Mucosa of descending colon (tissue), 3 donors: ENCODE data around the gene NELL2. TPM values are rescaled to one million over a fixed set of nuclear protein-coding genes. Genes with fewer than 3 reads are reported as not detected.

Experiments
- ATAC-seq: fragments of 200-7000 bp; cut with Tn5 transposase; one replicate; pipeline ENCODE4 v1.9.1; 2020; ENCODE audit warnings: mild to moderate bottlenecking, moderate library complexity
- DNase-seq, 3 donors: peaks; one replicate each; pipeline ENCODE4 v3.0.0-alpha.2; 2020
- H3K36me3 ChIP-seq: fragments of 200-600 bp; one replicate; pipeline ENCODE4 v1.8.0; 2021; ENCODE audit warnings: low read depth, mild to moderate bottlenecking
- H3K4me1 ChIP-seq: fragments of 200-600 bp; one replicate; pipeline ENCODE4 v1.8.0; 2021; ENCODE audit warnings: low read depth, mild to moderate bottlenecking
- H3K4me3 ChIP-seq: fragments of 200-600 bp; one replicate; pipeline ENCODE4 v1.8.0; 2021; ENCODE audit warnings: mild to moderate bottlenecking
- H3K9me3 ChIP-seq: fragments of 200-600 bp; one replicate; pipeline ENCODE4 v1.8.0; 2021; ENCODE audit warnings: mild to moderate bottlenecking
- CTCF ChIP-seq: fragments of 200-600 bp; IDR thresholded peaks from one replicate; pipeline ENCODE4 v1.8.0; 2022; ENCODE audit warnings: antibody characterized with exemption, mild to moderate bottlenecking
- intact Hi-C, 2 donors: fragments of 100-400 bp; cut with DNase I in 1 of 2; cut with micrococcal nuclease in 1 of 2; formaldehyde crosslinking; loops; one replicate each; pipeline versions ENCODE4 v1.11.0 to v1.11.1; 2022; cut with DNase I, micrococcal nuclease
- total RNA-seq, 3 donors: library from RNA; stranded (reverse); fragmentation: NEBNext Ultra II Directional in 2 of 3; extraction: Animal tissue kit (Norgen Biotek cat#: 25700) in 2 of 3; gene quantifications; one replicate each; pipeline versions ENCODE4 v1.2.1 to v1.2.4, GENCODE V29; 2021 to 2023
- donor health status: DM: no; HTN: no; CAD: no; lungs with moderate emphysema.
- donor health status: DM: no; HTN: no; CAD: no.
- donor health status: DM: no; HTN: yes; CAD: no.

NELL2 gene
- total RNA-seq, 3 donors from 2014 or later = 2.4 to 7.4 (median 5.8) TPM

GRCh38 chr12:44875417-44875953 is 630 bp downstream of the NELL2 start:
- Histone ChIP-seq H3K9me3 (no peaks in the 10 kb centered on the region), H3K4me1 (peaks cover 18% of the 10 kb centered on the region), H3K36me3 (no peaks in the 10 kb centered on the region), H3K4me3 (no peak overlapping the region)
- intact Hi-C loops = no loop called here
- TF ChIP-seq CTCF = no peak
- ATAC-seq (no peak), DNase-seq (no peak)

GRCh38 chr12:44874981-44875416 is 1.1 kb downstream of the NELL2 start:
- intact Hi-C loops = no loop called here
- no peak for TF ChIP-seq CTCF
- Histone ChIP-seq H3K4me1 (peaks cover 18% of the 10 kb centered on the region), H3K36me3 (no peaks in the 10 kb centered on the region), H3K9me3 (no peaks in the 10 kb centered on the region), H3K4me3 (no peak overlapping the region)
- DNase-seq (peak in 1 of 3 donors; percentile 7), ATAC-seq (peak; percentile 14)

GRCh38 chr12:44873898-44874297 is 2.2 kb downstream of the NELL2 start:
- Histone ChIP-seq H3K4me3 (no peak overlapping the region), H3K9me3 (no peaks in the 10 kb centered on the region), H3K4me1 (peaks cover 18% of the 10 kb centered on the region), H3K36me3 (no peaks in the 10 kb centered on the region)
- TF ChIP-seq CTCF = no peak
- intact Hi-C loops = no loop called here
- DNase-seq = no peak
- no peak for ATAC-seq

GRCh38 chr12:44869503-44869902 is 6.6 kb downstream of the NELL2 start:
- Histone ChIP-seq H3K9me3 (no peaks in the 10 kb centered on the region), H3K4me1 (peaks cover 2% of the 10 kb centered on the region), H3K36me3 (no peaks in the 10 kb centered on the region), H3K4me3 (no peak overlapping the region)
- TF ChIP-seq CTCF = no peak
- ATAC-seq (no peak), DNase-seq (no peak)
- intact Hi-C loops = no loop called here

GRCh38 chr12:44863867-44864266 is 12.2 kb downstream of the NELL2 start:
- TF ChIP-seq CTCF = no peak
- no peaks in the 10 kb centered on the region for H3K9me3 ChIP-seq
- intact Hi-C loops = no loop called here

More at GRCh38 chr12:44863867-44864266, 12.2 kb downstream of the NELL2 start:
- Histone ChIP-seq H3K4me1 (no peaks in the 10 kb centered on the region), H3K36me3 (no peaks in the 10 kb centered on the region), H3K4me3 (no peak overlapping the region)
- ATAC-seq (no peak), DNase-seq (no peak)
